DND-41 (cell line): ENCODE measurements around the gene TPP2.

Experiments used
- EZH2 ChIP-seq: IDR thresholded peaks from 3 replicates; pipeline ENCODE4 v1.6.1; 2012; ENCODE audit warnings: borderline replicate concordance, low read depth, mild to moderate bottlenecking, moderate library complexity, low read length, inconsistent platforms; ENCODE audit not compliant: severe bottlenecking
- TF ChIP-seq, protein P1 (sequence below): IDR thresholded peaks from 2 replicates; pipeline ENCODE4 v1.5.1; 2012; ENCODE audit warnings: borderline replicate concordance, low read length, moderate library complexity, mild to moderate bottlenecking; ENCODE audit not compliant: poor library complexity, severe bottlenecking; ENCODE audit errors: extremely low read depth

DNA sequence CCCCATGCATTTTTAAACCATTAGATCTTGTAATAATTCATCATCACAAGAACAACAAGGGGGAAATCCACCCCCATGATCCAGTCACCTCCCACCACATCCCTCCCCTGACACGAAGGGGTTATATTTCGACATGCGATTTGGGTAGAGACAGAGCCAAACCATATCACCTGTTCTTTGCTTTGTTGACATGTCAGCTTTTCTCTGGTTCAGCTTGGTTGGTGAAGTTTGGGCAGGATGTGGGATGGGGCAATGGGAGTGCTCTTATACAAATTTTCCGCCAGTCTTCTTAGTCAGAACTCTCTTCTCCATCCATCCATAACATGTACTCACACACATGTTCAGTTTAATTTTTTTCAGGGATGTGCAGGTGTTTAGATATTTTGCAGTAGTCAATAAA is 12.9 kb downstream of the TPP2 start:
- TF ChIP-seq, protein P1, sequence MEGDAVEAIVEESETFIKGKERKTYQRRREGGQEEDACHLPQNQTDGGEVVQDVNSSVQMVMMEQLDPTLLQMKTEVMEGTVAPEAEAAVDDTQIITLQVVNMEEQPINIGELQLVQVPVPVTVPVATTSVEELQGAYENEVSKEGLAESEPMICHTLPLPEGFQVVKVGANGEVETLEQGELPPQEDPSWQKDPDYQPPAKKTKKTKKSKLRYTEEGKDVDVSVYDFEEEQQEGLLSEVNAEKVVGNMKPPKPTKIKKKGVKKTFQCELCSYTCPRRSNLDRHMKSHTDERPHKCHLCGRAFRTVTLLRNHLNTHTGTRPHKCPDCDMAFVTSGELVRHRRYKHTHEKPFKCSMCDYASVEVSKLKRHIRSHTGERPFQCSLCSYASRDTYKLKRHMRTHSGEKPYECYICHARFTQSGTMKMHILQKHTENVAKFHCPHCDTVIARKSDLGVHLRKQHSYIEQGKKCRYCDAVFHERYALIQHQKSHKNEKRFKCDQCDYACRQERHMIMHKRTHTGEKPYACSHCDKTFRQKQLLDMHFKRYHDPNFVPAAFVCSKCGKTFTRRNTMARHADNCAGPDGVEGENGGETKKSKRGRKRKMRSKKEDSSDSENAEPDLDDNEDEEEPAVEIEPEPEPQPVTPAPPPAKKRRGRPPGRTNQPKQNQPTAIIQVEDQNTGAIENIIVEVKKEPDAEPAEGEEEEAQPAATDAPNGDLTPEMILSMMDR, result no peak
- no peak for TF ChIP-seq EZH2
